ENCODE data around the gene GLRX. TPM values are rescaled to one million over a fixed set of nuclear protein-coding genes. Genes with fewer than 3 reads are reported as not detected.

Gene GLRX
- total RNA-seq, 2 donors from 2014 or later = 18.9 to 26.3 TPM

- peaks cover 48% of the 10 kb centered on the region for H3K4me1 Mint-ChIP-seq
- H3K9me3 Mint-ChIP-seq = no peaks in the 10 kb centered on the region
- no peaks in the 10 kb centered on the region for H3K27me3 Mint-ChIP-seq (ENCODE audit: insufficient read depth)
- peaks cover 20% of the 10 kb centered on the region for H3K4me1 ChIP-seq (ENCODE audit: control insufficient read depth, insufficient read depth, low read length)
- no peak overlapping the region for H3K27ac ChIP-seq (ENCODE audit: low read depth, low read length)
- H3K36me3 Mint-ChIP-seq (ENCODE audit: low read depth) = no peaks in the 10 kb centered on the region
- no peaks in the 10 kb centered on the region for H3K36me3 ChIP-seq (ENCODE audit: control insufficient read depth, insufficient read depth, low read length)
- DNase-seq = no peak
- no peaks in the 10 kb centered on the region for H3K27me3 ChIP-seq (ENCODE audit: control insufficient read depth, insufficient read depth, low read length, poor library complexity, severe bottlenecking)
- 57% methylated on average over 1 of the region's 1 CpG; no CpG with 5 or more reads in 1 of the 2 experiments for WGBS, 2 experiments (ENCODE audit: insufficient coverage in 1 of 2, insufficient read length in 1 of 2)
- no peak overlapping the region for H3K9ac ChIP-seq (ENCODE audit: extremely low read depth, low read length, poor library complexity, severe bottlenecking)
- TF ChIP-seq, protein P1, sequence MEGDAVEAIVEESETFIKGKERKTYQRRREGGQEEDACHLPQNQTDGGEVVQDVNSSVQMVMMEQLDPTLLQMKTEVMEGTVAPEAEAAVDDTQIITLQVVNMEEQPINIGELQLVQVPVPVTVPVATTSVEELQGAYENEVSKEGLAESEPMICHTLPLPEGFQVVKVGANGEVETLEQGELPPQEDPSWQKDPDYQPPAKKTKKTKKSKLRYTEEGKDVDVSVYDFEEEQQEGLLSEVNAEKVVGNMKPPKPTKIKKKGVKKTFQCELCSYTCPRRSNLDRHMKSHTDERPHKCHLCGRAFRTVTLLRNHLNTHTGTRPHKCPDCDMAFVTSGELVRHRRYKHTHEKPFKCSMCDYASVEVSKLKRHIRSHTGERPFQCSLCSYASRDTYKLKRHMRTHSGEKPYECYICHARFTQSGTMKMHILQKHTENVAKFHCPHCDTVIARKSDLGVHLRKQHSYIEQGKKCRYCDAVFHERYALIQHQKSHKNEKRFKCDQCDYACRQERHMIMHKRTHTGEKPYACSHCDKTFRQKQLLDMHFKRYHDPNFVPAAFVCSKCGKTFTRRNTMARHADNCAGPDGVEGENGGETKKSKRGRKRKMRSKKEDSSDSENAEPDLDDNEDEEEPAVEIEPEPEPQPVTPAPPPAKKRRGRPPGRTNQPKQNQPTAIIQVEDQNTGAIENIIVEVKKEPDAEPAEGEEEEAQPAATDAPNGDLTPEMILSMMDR (conservative IDR thresholded peaks at IDR 0.05) = no peak
- no peaks in the 10 kb centered on the region for H3K9me3 ChIP-seq (ENCODE audit: control insufficient read depth, low read length)
- no peak overlapping the region for H3K27ac Mint-ChIP-seq
- peak overlapping the region; percentile 20 for H3K4me3 ChIP-seq (ENCODE audit: low read length)
- no peak overlapping the region for H3K4me3 Mint-ChIP-seq
Observed at GRCh38 chr5:95864456-95864855, 41.9 kb upstream of the GLRX start.

GRCh38 chr5:95863383-95863757 is 40.8 kb upstream of the GLRX start:
- H3K9ac ChIP-seq (ENCODE audit: extremely low read depth, low read length, poor library complexity, severe bottlenecking) = no peak overlapping the region
- DNase-seq = no peak
- H3K4me3 ChIP-seq (ENCODE audit: low read length) = peak overlapping the region; percentile 21
- H3K4me1 ChIP-seq (ENCODE audit: control insufficient read depth, insufficient read depth, low read length) = peaks cover 20% of the 10 kb centered on the region
- Mint-ChIP-seq H3K9me3 (no peaks in the 10 kb centered on the region), H3K27me3 (ENCODE audit: insufficient read depth) (no peaks in the 10 kb centered on the region), H3K27ac (peak overlapping the region; percentile 87), H3K36me3 (ENCODE audit: low read depth) (no peaks in the 10 kb centered on the region), H3K4me3 (peak overlapping the region; percentile 27), H3K4me1 (peaks cover 58% of the 10 kb centered on the region)
- TF ChIP-seq, protein P1 (conservative IDR thresholded peaks at IDR 0.05) = no peak
- H3K27ac ChIP-seq (ENCODE audit: low read depth, low read length) = no peak overlapping the region
- WGBS, 2 experiments (ENCODE audit: insufficient coverage in 1 of 2, insufficient read length in 1 of 2) = 76 to 100% methylated on average over 3 to 4 of the region's 4 CpGs
- no peaks in the 10 kb centered on the region for H3K36me3 ChIP-seq (ENCODE audit: control insufficient read depth, insufficient read depth, low read length)
- H3K27me3 ChIP-seq (ENCODE audit: control insufficient read depth, insufficient read depth, low read length, poor library complexity, severe bottlenecking) = no peaks in the 10 kb centered on the region
- H3K9me3 ChIP-seq (ENCODE audit: control insufficient read depth, low read length) = no peaks in the 10 kb centered on the region

- H3K4me1 ChIP-seq (ENCODE audit: control insufficient read depth, insufficient read depth, low read length) = peaks cover 20% of the 10 kb centered on the region
- no peak overlapping the region for H3K27ac ChIP-seq (ENCODE audit: low read depth, low read length)
- H3K4me3 ChIP-seq (ENCODE audit: low read length) = peak overlapping the region; percentile 21
- Mint-ChIP-seq H3K27me3 (ENCODE audit: insufficient read depth) (no peaks in the 10 kb centered on the region), H3K9me3 (no peaks in the 10 kb centered on the region), H3K4me3 (peak overlapping the region; percentile 27), H3K27ac (peak overlapping the region; percentile 87), H3K36me3 (ENCODE audit: low read depth) (no peaks in the 10 kb centered on the region), H3K4me1 (peaks cover 64% of the 10 kb centered on the region)
- DNase-seq = no peak
- no peak overlapping the region for H3K9ac ChIP-seq (ENCODE audit: extremely low read depth, low read length, poor library complexity, severe bottlenecking)
- H3K9me3 ChIP-seq (ENCODE audit: control insufficient read depth, low read length) = no peaks in the 10 kb centered on the region
- H3K27me3 ChIP-seq (ENCODE audit: control insufficient read depth, insufficient read depth, low read length, poor library complexity, severe bottlenecking) = no peaks in the 10 kb centered on the region
- 71 to 82% methylated on average over 5 to 8 of the region's 8 CpGs for WGBS, 2 experiments (ENCODE audit: insufficient coverage in 1 of 2, insufficient read length in 1 of 2)
- TF ChIP-seq, protein P1 (conservative IDR thresholded peaks at IDR 0.05) = no peak
- no peaks in the 10 kb centered on the region for H3K36me3 ChIP-seq (ENCODE audit: control insufficient read depth, insufficient read depth, low read length)
Observed at GRCh38 chr5:95862671-95863382, 40.3 kb upstream of the GLRX start.
